ENCODE results near the gene GPX3. TPM values are rescaled to one million over a fixed set of nuclear protein-coding genes. Genes with fewer than 3 reads are reported as not detected.

GPX3 gene
- total and polyA plus RNA-seq, 2 of the 8 experiments (the other 6 are each of a cell fraction or from before 2014, with no cell fraction given) = 27.8 to 77.9 TPM

DNA sequence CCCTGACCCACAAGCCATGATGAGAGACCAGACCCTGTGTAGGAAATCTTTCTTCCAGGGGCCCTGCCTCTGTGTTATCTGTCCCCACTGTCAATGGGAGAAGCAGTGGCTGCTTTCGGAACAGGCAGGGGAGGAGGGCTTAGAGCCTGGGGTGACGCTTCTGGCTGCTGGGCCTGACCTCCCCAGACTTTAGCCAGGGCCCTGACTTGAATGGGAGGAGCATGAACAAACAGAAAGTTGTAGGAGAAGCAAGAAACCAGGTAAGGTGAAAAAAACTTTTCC, 12.2 kb upstream of the GPX3 start:
- Histone ChIP-seq H3K4me1 (replicated peaks in 1 of 4; ENCODE audit: control insufficient read depth in 3 of 4, insufficient read depth in 4 of 4, low read length in 3 of 4) (no peaks in the 10 kb centered on the region), H3K18ac (ENCODE audit: extremely low read depth, low read length) (no peak overlapping the region), H3K79me1 (ENCODE audit: low read depth, low read length) (no peaks in the 10 kb centered on the region), H2BK12ac (ENCODE audit: low read depth, low read length) (no peak overlapping the region), H2BK15ac (ENCODE audit: low read length) (no peak overlapping the region), H3K56ac (replicated peaks; ENCODE audit: insufficient read length, low read depth, low read length) (no peak overlapping the region), H3K4ac (replicated peaks; ENCODE audit: insufficient read length, low read depth, low read length) (no peak overlapping the region), H3K4me2 (ENCODE audit: insufficient read depth in 1 of 2, low read depth in 2 of 2, low read length in 2 of 2) (no peak overlapping the region), H4K8ac (ENCODE audit: extremely low read depth, insufficient read depth, low read length) (no peak overlapping the region), H4K20me1 (replicated peaks in 1 of 2; ENCODE audit: control insufficient read depth in 1 of 2, insufficient read depth in 2 of 2, low read length in 2 of 2) (no peaks in the 10 kb centered on the region), H3K36me3 (ENCODE audit: control insufficient read depth in 2 of 4, insufficient read depth in 4 of 4, low read length in 3 of 4) (no peaks in the 10 kb centered on the region), H3K23ac (ENCODE audit: insufficient read length) (no peak overlapping the region), H2BK5ac (ENCODE audit: low read depth, low read length) (no peak overlapping the region), H4K91ac (replicated peaks; ENCODE audit: insufficient read length, low read length) (no peak overlapping the region), H3K23me2 (ENCODE audit: low read depth, low read length) (no peaks in the 10 kb centered on the region), H3K9me3 (ENCODE audit: insufficient read depth in 2 of 2, low read depth in 1 of 2, low read length in 1 of 2) (no peaks in the 10 kb centered on the region), H2BK20ac (ENCODE audit: low read length) (no peak overlapping the region), H2AFZ (ENCODE audit: low read length) (no peak overlapping the region), H3K79me2 (ENCODE audit: control insufficient read depth in 1 of 2, insufficient read depth in 2 of 2, low read length in 2 of 2) (no peaks in the 10 kb centered on the region), H2AK5ac (ENCODE audit: low read depth, low read length) (no peak overlapping the region), H2BK120ac (replicated peaks; ENCODE audit: low read depth, low read length) (no peak overlapping the region), H3K4me3 (ENCODE audit: extremely low read depth in 1 of 4, insufficient read depth in 2 of 4, low read depth in 3 of 4, low read length in 4 of 4) (no peak overlapping the region), H4K5ac (ENCODE audit: insufficient read length, low read depth, low read length) (no peak overlapping the region), H3K27me3 (replicated peaks in 1 of 4; ENCODE audit: control insufficient read depth in 3 of 4, extremely low read depth in 1 of 4, insufficient read depth in 3 of 4, low read length in 3 of 4) (no peaks in the 10 kb centered on the region), H3K27ac (ENCODE audit: low read depth, low read length) (no peak overlapping the region), H3K9ac (replicated peaks in 1 of 4; ENCODE audit: extremely low read depth in 1 of 4, low read depth in 3 of 4, low read length in 3 of 4) (no peak overlapping the region), H3K14ac (ENCODE audit: insufficient read length) (no peak overlapping the region)
- no peak for FAIRE-seq
- DNase-seq (ENCODE audit: low read depth in 1 of 2, low spot score in 2 of 2) = no peak
- WGBS, 2 experiments (ENCODE audit: extremely low coverage in 1 of 2, insufficient coverage in 1 of 2, insufficient read length in 1 of 2, insufficient replicate concordance in 2 of 2, low coverage in 1 of 2, low lambda C conversion rate in 2 of 2, missing lambda C conversion rate in 1 of 2) = 47% methylated on average over 2 of the region's 2 CpGs; no CpG with 5 or more reads in 1 of the 2 experiments
- CTCF ChIA-PET (ENCODE audit: partially characterized antibody) = interaction anchor here (10.1 kb wide), 1 partner anchor 43 kb away, joined by 105 read pairs; no protein-coding TSS in a partner anchor
- POLR2A ChIA-PET (ENCODE audit: partially characterized antibody) = no interaction called here
- no peak for TF ChIP-seq CEBPB (IDR thresholded peaks at IDR 0.05; ENCODE audit: low read depth, low read length)
- TF ChIP-seq RFX5 (IDR thresholded peaks at IDR 0.05; ENCODE audit: borderline replicate concordance, low read depth, low read length) = no peak
- no peak for TF ChIP-seq HDAC2 (IDR thresholded peaks at IDR 0.05; ENCODE audit: borderline replicate concordance in 1 of 2, low read depth in 2 of 2, low read length in 2 of 2)
- no peak for TF ChIP-seq EZH2 (IDR thresholded peaks at IDR 0.05; ENCODE audit: low read depth, low read length, severe bottlenecking)
